Endothelial cell of umbilical vein (primary cell): Measurements from ENCODE around the gene RFX2. TPM values are rescaled to one million over a fixed set of nuclear protein-coding genes. Genes with fewer than 3 reads are reported as not detected.

Source experiments
- BruUV-seq: library from RNA; stranded (reverse); fragments of 400-500 nt; replicated peaks from 2 replicates; lab custom pipeline; 2021; lab: Mats Ljungman, UMichigan
- CTCF ChIA-PET: fragments of 300-600, 350-600 bp; sonication (Branson Sonifier 250); formaldehyde crosslinking; loops from one replicate; lab custom pipeline; 2021; ENCODE audit warnings: antibody characterized with exemption, inconsistent platforms; lab: Charles Lee
- POLR2A ChIA-PET: fragments of 300-600, 350-600 bp; sonication (Branson Sonifier 250); formaldehyde crosslinking; loops from one replicate; lab custom pipeline; 2021; ENCODE audit warnings: antibody characterized with exemption, inconsistent platforms; lab: Charles Lee
- DNase-seq: peaks from one replicate; pipeline ENCODE4 v3.0.0-alpha.2; 2011; ENCODE audit warnings: low read depth, low spot score
- FAIRE-seq: peaks from 2 replicates; lab custom pipeline; 2011; peaks lifted over from hg19 to GRCh38; lab: Jason Lieb, UNC
- H2AFZ ChIP-seq: 2 replicates; pipeline ENCODE4 v1.6.0; 2012; ENCODE audit warnings: low read depth, low read length, control low read depth, inconsistent platforms
- H3K27ac ChIP-seq: 2 replicates; pipeline ENCODE4 v1.5.1; 2011; ENCODE audit warnings: low read depth, mild to moderate bottlenecking, control low read depth, low read length, moderate library complexity; ENCODE audit not compliant: insufficient read depth
- H3K27me3 ChIP-seq, 2 experiments: 2 replicates each; pipeline versions ENCODE4 v1.6.0 to v1.6.1; 2011; ENCODE audit warnings: low read length in 2 of 2, mixed read lengths in 1 of 2; ENCODE audit not compliant: control insufficient read depth in 2 of 2, insufficient read depth in 2 of 2
- H3K36me3 ChIP-seq, 2 experiments: 2 replicates in 1 of 2; 3 replicates in 1 of 2; pipeline ENCODE4 v1.5.1; 2011; ENCODE audit warnings: low read length in 2 of 2, mild to moderate bottlenecking in 1 of 2, moderate library complexity in 1 of 2; ENCODE audit not compliant: control insufficient read depth in 2 of 2, insufficient read depth in 2 of 2; ENCODE audit errors: extremely low read depth in 1 of 2
- H3K4me1 ChIP-seq: 3 replicates; pipeline ENCODE4 v1.5.1; 2011; ENCODE audit warnings: mild to moderate bottlenecking, low read length; ENCODE audit not compliant: control insufficient read depth, insufficient read depth; ENCODE audit errors: extremely low read depth
- H3K4me2 ChIP-seq: 2 replicates; pipeline ENCODE4 v1.6.1; 2011; ENCODE audit warnings: low read length, control low read depth, mixed read lengths; ENCODE audit not compliant: insufficient read depth
- H3K4me3 ChIP-seq, 3 experiments: fragments of 200-600 bp in 1 of 3; sonication (generic), shearing (Covaris generic) in 1 of 3; replicated peaks in 1 of 3; 2 replicates each; pipeline ENCODE4 v1.5.1; 2011 to 2016; ENCODE audit warnings: control low read depth in 3 of 3, low read length in 3 of 3, mild to moderate bottlenecking in 2 of 3, inconsistent platforms in 1 of 3, low read depth in 1 of 3, moderate library complexity in 1 of 3; ENCODE audit not compliant: insufficient read depth in 1 of 3
- H3K79me2 ChIP-seq: 2 replicates; pipeline ENCODE4 v1.6.0; 2012; ENCODE audit warnings: low read length, inconsistent platforms; ENCODE audit not compliant: control insufficient read depth, insufficient read depth
- H3K9ac ChIP-seq: replicated peaks from 2 replicates; pipeline ENCODE3; 2011; ENCODE audit warnings: low read length, control low read depth; ENCODE audit not compliant: insufficient read depth; ENCODE audit errors: extremely low read depth
- H3K9me1 ChIP-seq: replicated peaks from 3 replicates; pipeline ENCODE4 v1.6.0; 2011; ENCODE audit warnings: mild to moderate bottlenecking, low read length; ENCODE audit not compliant: control insufficient read depth, insufficient read depth; ENCODE audit errors: extremely low read depth
- H3K9me3 ChIP-seq: replicated peaks from 2 replicates; pipeline ENCODE4 v1.5.1; 2012; ENCODE audit warnings: low read length, inconsistent platforms; ENCODE audit not compliant: control insufficient read depth, insufficient read depth
- H4K20me1 ChIP-seq: replicated peaks from 2 replicates; pipeline ENCODE3; 2011; ENCODE audit warnings: mild to moderate bottlenecking, low read length; ENCODE audit not compliant: control insufficient read depth, insufficient read depth; ENCODE audit errors: extremely low read depth
- CTCF ChIP-seq, 2 donors: IDR thresholded peaks; 1 replicate in 1 of 2; 2 replicates in 1 of 2; pipeline ENCODE4 v1.5.1; 2011; ENCODE audit warnings: low read length in 2 of 2, mild to moderate bottlenecking in 2 of 2, moderate library complexity in 2 of 2, control low read depth in 1 of 2, inconsistent platforms in 1 of 2, low read depth in 1 of 2; ENCODE audit not compliant: insufficient read depth in 1 of 2; ENCODE audit errors: extremely low read depth in 1 of 2
- EZH2 ChIP-seq: IDR thresholded peaks from 2 replicates; pipeline ENCODE4 v1.6.1; 2012; ENCODE audit warnings: borderline replicate concordance, low read depth, mild to moderate bottlenecking, moderate library complexity, low read length, inconsistent platforms; ENCODE audit not compliant: severe bottlenecking
- FOS ChIP-seq: IDR thresholded peaks from 2 replicates; pipeline ENCODE4 v1.6.1; 2011; ENCODE audit warnings: mild to moderate bottlenecking, low read length, moderate library complexity, borderline replicate concordance; ENCODE audit not compliant: insufficient read depth
- GATA2 ChIP-seq: IDR thresholded peaks from 2 replicates; pipeline ENCODE4 v1.7.0; 2011; ENCODE audit warnings: low read depth, mild to moderate bottlenecking, moderate library complexity, mixed read lengths, low read length; ENCODE audit not compliant: insufficient read length, insufficient read depth
- JUN ChIP-seq: IDR thresholded peaks from 2 replicates; pipeline ENCODE4 v1.6.1; 2011; ENCODE audit warnings: borderline replicate concordance, low read depth; ENCODE audit not compliant: insufficient read length, insufficient read depth
- MYC ChIP-seq: IDR thresholded peaks from one replicate; pipeline ENCODE4 v1.6.1; 2011; ENCODE audit warnings: mild to moderate bottlenecking, low read depth, low read length
- POLR2A ChIP-seq: IDR thresholded peaks from 2 replicates; pipeline ENCODE4 v1.6.1; 2012; ENCODE audit warnings: low read depth, mild to moderate bottlenecking, control low read depth, low read length
- POLR2AphosphoS5 ChIP-seq: IDR thresholded peaks from 2 replicates; pipeline ENCODE4 v1.6.1; 2012; ENCODE audit warnings: low read depth, mild to moderate bottlenecking, control low read depth, low read length, moderate library complexity; ENCODE audit not compliant: insufficient read depth
- dilution Hi-C: fragments of 300-500 bp; cut with MboI; formaldehyde crosslinking; loops from one replicate; pipeline ENCODE4 v1.15.0; 2019; ENCODE audit warnings: low sequenced_read_pairs; ENCODE audit not compliant: extremely low pct_ligation_motif_present
- intact Hi-C: fragments of 100-400 bp; cut with micrococcal nuclease; formaldehyde crosslinking; loops from one replicate; pipeline ENCODE4 v1.10.0; 2022
- polyA plus RNA-seq, 4 experiments: library from polyadenylated mRNA; depleted of rRNA in 3 of 4; stranded (reverse) in 3 of 4; unstranded in 1 of 4; fragments of >200 nt; gene quantifications; 2 replicates each; pipeline versions ENCODE4 v1.2.1 to v1.2.3, GENCODE V29; 2011 to 2012; ENCODE audit warnings: missing spikeins in 1 of 4
- total RNA-seq: library from RNA; stranded (reverse); gene quantifications from 2 replicates; pipeline ENCODE4 v1.2.3, GENCODE V29; 2021
- TF ChIP-seq, protein P1 (sequence below): IDR thresholded peaks from 2 replicates; pipeline ENCODE4 v1.6.1; 2011; ENCODE audit not compliant: insufficient read depth, insufficient read length

The RFX2 gene
- total and polyA plus RNA-seq, 2 donors (not counting 3 experiments of a cell fraction or from before 2014, with no cell fraction given), result 16.1 to 19.0 TPM

- Histone ChIP-seq H2AFZ (peak overlapping the region; percentile 2), H3K27me3 (no peaks in the 10 kb centered on the region), H3K9ac (peak overlapping the region; percentile 85), H3K79me2 (no peaks in the 10 kb centered on the region), H3K4me1 (peaks cover 43% of the 10 kb centered on the region), H4K20me1 (no peaks in the 10 kb centered on the region), H3K4me3 (no peak overlapping the region), H3K27ac (peak overlapping the region; percentile 97), H3K9me1 (no peaks in the 10 kb centered on the region), H3K9me3 (no peaks in the 10 kb centered on the region), H3K36me3 (no peaks in the 10 kb centered on the region), H3K4me2 (peak overlapping the region; percentile 19)
- POLR2A ChIA-PET, result interaction anchor here (1.4 kb wide), 1 partner anchor 8 kb away, joined by 5 read pairs; no protein-coding TSS in a partner anchor
- intact Hi-C loops (loop anchor here (1.0 kb wide), 2 partner anchors 9 to 46 kb away; no protein-coding TSS in a partner anchor), dilution Hi-C loops (no loop called here)
- DNase-seq (peak; percentile 98), FAIRE-seq (peak; percentile 93)
- CTCF ChIA-PET, result interaction anchor here (0.6 to 2.1 kb wide), 12 partner anchors 9 to 70 kb away, joined by 3 to 31 read pairs (median 5); no protein-coding TSS in a partner anchor
- TSS peak; percentile 20 for BruUV-seq
- peak; percentile 30 for TF ChIP-seq POLR2AphosphoS5
- no peak for TF ChIP-seq EZH2
- no peak for TF ChIP-seq MYC
- TF ChIP-seq, protein P1, sequence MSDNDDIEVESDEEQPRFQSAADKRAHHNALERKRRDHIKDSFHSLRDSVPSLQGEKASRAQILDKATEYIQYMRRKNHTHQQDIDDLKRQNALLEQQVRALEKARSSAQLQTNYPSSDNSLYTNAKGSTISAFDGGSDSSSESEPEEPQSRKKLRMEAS, result peak; percentile 83
- TF ChIP-seq FOS, result peak; percentile 86
- TF ChIP-seq GATA2, result no peak
- TF ChIP-seq CTCF (IDR thresholded peaks at IDR 0.05; ENCODE audit: extremely low read depth in 1 of 2, insufficient read depth in 1 of 2, low read depth in 1 of 2, low read length in 2 of 2), result no peak
- peak; percentile 77 for TF ChIP-seq JUN
- TF ChIP-seq POLR2A, result no peak
These were observed 53.3 kb downstream of the RFX2 start for GRCh38 chr19:6056801-6057650.
